GM21717 (cell line): ENCODE data around the gene FRMD3.
A peak's percentile ranks its signal among the peaks of the same experiment; 100 is the strongest.

Experiments
- ATAC-seq: cut with Tn5 transposase; IDR thresholded peaks from one replicate; pipeline ENCODE4 v1.9.1; 2021; ENCODE audit warnings: mild to moderate bottlenecking, moderate library complexity; ENCODE audit not compliant: unreplicated experiment

Gene FRMD3

DNA sequence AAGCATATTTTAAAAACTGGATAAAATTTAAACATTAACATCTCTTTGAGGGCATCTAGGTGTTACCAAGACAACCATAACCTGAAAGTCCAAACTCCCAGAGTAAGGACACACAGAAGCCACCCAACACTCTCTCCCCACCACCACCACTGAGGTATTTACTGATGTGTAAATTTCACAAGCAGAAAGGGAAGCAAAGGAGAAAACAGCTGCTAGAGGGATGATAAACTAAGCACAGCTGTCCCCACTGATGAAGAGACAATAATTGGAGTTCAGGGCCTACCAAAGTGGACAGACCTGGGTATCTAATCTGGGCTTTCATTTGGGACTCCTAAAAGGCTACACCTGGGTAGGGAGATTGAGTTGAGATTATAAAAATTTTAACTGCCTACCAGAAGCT lies 63.6 kb downstream of the FRMD3 start:
- ATAC-seq: no peak

DNA sequence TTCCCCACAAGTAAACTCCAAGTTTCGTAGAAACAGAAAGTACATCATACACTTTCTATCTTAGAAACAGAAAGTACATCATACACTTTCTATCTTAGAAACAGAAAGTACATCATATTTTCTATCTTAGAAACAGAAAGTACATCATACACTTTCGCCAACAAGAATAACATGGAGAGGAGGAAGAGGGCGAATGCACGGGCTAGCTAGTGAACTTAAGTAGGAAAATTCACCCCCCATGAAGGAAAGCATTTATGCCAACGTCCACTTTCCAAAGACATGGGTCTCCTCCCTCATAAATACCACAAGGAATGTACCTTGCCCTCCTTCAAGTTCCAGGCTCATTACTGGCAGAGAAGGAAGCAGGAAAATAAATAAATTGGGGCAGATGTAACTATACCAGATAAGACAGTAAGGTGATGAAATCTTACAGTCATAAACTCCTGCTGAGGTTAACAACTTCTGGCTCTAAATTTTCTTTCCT lies 64.7 kb downstream of the FRMD3 start:
- ATAC-seq: peak; percentile 87

DNA sequence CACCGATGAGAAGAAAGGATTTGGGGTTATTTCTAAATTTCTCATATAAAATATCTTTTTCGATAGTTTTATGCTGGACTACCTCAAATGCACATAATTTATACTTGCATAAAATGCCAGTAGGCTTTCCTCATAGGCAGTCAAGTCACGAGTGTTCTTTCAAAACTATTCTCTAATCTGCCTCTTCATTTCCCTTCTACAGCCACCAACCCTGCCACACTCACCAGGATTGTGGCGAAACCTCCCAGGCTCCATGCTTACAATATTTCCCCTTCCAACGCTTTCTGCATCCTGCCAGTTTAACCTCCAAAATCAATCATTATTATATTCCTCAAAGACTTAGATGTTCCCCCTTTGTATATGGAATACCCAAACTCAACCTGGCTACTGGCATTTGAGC lies 65.4 kb downstream of the FRMD3 start:
- no peak for ATAC-seq

DNA sequence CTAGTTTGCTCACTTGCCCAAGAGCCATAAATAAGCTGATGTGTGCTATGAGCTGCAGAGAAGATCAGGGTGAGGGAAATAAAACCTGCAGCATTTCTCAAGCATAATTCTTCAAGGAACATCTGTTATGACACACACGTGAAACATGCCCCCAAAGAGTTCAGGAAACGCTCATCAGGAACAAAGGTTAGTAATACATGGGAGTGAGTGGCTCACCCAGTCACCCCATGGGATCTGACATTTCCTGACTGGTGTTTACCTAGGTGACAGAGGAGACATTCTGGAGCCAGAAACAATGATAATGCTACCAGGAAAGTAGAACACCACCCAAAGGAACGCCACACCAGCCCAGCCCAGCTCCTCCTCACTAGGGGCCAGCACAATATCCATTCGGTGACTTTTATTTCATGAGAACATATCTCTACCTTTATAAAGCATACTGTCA lies 66.0 kb downstream of the FRMD3 start:
- no peak for ATAC-seq

DNA sequence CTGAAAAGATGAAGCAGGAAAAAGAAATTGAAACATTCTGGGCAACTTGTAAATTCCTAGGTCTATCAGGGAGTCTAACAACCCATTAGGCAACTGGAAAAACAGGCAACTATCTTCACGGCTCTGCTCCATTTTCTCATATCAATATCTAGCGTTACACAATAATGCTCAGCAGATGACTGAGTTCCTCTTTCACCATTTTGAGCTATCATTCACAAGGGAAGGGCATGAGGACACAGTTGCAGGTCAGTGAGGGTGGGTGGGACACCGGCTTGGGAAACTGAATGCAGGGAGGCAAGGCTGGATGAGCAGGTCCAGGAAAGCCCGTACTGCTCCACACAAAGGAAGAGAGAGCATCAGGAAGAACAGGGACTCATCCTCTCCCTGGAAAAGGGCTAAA lies 67.0 kb downstream of the FRMD3 start:
- ATAC-seq: no peak

DNA sequence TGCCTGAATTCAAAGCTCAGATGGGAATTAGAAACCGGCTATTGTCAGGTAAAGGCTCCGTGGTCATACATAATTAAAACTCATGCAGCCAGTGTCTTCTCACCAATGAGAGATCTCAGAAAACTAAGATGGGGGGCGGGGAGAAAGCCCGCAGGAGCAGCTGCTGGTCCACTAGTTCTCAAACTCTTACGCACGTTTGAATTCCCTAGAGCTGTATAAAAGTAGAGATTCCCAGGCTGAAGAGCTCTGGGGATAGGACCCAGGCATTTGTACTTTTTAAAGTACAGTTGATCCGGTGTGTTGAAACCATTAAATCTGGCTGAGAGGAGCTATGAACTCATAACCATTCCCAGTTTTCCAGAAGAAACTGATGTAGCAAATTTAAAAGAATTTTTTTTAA lies 68.5 kb downstream of the FRMD3 start:
- ATAC-seq: no peak

DNA sequence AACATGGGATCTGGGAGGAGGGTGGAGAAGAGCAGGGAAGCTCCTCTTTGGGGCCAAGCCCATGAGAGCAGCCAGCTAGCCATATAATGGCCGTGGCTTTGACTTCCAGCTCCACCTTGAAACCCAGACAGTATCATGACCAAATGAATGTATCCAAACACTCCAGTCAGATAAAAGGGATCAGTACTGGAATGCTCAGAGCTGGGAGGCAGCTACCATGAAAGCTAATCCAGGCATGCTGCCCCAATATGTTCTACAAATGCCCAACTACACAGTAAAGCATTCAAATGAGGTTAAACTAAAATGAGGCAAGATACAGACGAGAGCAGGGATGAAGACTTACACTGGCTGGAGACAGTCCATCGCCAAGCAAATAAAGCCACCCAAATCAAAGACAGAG lies 69.4 kb downstream of the FRMD3 start:
- ATAC-seq: no peak

DNA sequence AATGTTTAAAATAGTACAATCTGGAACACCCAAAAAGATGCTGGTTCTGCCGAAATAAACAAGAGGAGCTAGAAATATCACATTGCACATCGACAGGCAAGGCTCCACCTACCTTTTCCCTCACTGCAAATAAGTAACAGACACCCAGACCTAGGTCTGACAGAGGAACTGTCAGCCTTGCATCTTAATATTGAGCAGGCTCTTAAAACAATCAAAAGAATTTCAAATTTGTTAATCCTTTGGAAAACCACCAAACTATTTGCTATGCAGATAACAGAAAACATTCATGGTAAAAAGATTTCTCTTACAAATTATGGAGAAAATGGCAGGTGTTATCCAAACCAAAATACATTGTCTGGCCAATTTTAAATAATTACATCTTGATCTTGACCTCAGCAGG lies 71.3 kb downstream of the FRMD3 start:
- ATAC-seq: no peak

DNA sequence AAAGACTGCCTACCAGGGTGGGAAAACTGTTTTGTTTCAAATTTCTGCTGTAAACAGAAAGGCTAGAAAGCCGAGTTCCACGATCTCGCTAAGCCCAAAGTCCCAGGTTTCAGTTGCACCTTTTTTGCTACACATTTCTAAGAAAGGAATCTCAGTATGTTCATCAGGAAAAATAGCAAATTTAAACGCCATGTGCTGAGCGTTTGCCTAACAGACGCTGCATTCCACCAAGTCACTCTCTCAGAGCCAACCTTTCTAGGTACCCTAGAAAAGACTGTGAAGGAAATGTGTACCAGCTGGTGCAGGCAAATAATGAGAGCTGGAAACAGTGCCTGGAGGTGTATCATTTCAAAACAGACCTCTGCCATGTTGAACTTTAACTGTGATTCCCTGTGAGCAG lies 71.8 kb downstream of the FRMD3 start:
- ATAC-seq: no peak

DNA sequence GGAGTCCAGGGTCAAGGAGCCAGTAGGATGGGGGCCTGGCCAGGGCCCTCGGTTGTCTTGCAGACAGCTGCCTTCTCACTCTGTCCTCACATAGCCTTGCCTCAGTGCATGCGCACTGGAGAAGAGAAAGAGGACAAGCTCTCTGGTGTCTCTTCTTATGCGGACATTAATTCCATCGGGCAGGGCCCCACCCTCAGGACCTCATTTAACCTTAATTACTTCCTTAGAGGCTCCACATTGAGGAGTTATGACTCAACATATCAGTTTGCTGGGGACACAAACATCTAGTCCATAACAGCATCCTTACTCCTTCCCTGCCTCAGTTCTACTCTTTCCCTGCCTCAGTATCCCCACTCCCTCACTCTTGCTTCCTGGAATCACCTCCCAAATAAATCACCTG lies 78.4 kb downstream of the FRMD3 start:
- ATAC-seq: no peak

DNA sequence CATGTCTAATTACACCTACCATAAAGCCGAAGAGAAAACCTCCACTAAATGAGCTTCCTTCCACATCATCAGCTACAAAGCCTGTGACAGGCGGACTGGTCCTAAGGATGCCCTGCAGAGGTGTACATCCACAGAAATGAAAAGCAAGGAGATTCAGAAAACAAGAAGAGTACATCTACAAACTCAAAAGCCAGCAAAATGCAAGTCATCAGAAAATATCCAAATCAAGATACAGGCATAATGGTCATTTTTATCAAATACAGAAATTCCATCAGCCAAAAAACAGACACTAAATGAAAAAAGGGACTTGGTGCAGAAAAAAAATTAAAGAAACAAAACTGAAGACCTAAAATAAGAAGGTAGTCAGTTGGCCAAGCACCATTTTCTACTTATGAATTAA lies 79.7 kb downstream of the FRMD3 start:
- ATAC-seq: no peak

DNA sequence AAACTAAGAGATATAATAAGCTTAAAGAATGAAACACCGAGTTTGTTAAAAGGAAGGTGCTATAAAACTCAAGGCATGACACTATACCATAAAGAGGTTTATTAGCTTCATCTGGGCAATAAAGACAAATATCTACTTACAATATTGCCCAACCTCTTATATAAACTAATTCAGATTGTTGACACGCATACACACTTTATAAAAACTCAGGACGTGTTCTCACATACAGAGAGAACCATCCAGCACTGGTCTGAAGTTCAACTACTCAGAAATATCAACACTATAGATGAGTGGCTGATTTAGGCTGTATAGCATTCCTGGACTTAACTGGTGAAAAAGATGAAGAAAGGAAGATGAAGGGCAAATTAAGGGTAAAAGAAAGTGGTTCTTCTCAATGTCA lies 81.2 kb downstream of the FRMD3 start:
- ATAC-seq: no peak

DNA sequence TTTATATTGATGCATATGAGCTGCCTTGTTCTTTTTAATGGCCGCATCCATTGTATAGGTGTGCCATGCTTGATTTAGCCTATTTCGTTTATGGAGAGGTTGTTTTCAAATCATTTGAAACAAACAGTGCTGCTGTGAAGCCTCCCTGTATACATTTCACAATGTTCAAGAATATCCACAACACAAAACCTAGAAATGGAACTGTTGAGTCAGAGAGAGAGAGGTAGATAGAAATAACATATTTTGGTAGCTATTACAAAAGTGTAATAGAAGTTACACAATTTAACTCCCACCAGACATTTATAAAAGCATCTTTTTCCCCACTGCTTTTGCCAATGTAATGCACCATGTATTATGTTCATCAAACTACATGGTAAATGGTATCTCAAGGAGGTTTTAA lies 82.0 kb downstream of the FRMD3 start:
- no peak for ATAC-seq

DNA sequence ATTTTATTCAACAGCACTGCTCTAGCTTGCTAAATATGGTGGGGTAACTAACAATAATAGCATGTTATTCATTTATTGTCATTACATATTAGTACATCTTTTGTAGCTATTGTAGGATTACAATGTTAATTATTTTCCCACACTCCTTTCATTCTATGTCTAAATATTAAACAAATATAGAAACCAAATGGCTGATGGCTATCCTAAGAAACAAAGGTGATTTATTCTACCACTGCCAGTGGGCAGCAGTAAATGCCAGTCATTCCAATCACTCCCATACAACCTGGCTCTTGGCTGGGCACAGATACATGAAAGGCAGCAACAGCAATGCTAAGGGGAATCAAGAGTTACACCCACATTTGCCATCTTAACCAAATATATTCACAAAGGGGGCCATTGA lies 84.1 kb downstream of the FRMD3 start:
- no peak for ATAC-seq

DNA sequence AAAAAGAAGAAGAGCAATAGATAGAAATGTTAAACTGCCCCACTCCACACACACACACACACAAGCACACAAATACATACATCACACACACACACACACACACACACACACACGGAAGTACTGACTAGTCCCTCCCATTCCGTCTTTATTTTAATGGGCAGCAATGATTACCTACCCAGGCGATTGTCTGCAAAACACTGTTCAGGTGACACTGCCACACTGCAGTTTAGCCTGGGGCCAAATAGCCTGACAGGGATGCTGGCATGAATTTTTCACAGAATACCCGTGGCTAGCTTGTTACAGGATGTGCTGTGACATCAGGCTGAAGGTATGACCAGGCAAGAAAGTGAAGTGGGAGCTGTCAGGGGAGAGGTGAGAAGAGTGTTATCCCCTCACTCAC lies 86.9 kb downstream of the FRMD3 start:
- ATAC-seq: no peak

DNA sequence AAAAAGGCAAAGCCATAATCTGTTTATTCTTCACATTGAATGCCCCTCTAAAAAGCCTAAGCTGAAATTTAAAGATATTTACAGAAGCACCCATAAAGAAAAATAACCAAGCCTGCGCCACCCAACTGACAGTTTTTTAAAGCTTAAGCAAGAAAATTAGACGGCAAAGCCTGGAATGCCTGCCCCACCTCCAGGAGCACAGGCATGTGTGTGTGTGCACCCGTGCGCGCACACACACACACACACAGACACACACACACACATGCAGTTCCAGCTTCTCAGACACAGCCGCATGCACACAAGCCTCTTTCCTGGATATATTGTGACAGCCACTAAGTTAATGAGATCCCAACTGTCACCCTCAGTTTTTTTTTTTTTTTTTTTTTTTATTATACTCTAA lies 88.2 kb downstream of the FRMD3 start:
- no peak for ATAC-seq

DNA sequence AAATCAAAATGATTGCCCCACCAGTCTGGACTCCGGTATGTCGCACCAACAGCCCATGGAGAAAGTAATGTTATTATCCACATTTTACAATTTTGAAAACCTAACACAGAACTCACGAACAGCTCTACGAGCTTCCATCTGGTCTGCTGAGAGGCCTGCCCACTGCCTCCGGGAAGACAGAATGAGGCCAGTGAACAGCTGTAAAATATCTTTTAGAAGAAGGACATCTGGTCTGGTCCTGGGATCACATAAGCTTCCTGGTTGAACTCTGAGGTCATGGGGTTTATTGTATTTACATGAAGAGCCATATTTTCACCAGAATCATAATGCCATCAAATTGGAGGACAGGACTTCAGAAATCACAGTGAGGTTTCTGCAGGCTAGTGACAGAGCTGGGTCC lies 89.0 kb downstream of the FRMD3 start:
- ATAC-seq: no peak

DNA sequence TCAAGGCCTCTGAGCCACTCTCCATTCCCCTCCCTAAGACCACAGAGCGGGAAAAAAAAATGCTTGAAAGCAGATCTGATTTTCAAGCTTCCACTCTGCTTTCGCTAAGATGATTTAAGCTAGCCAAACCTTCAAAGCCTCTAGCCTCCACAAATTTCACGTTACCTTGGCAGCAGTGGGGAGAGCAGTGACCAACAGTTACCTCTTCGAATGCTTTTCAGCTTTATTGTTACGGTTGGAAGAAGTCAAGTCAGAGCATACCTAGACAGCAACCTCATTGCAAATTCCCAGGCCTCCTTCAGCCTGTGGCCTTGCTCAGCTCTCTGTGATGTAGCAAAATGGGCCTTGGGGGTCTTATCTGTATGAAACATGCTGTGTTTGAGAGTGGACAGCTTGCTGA lies 89.6 kb downstream of the FRMD3 start:
- ATAC-seq: no peak

DNA sequence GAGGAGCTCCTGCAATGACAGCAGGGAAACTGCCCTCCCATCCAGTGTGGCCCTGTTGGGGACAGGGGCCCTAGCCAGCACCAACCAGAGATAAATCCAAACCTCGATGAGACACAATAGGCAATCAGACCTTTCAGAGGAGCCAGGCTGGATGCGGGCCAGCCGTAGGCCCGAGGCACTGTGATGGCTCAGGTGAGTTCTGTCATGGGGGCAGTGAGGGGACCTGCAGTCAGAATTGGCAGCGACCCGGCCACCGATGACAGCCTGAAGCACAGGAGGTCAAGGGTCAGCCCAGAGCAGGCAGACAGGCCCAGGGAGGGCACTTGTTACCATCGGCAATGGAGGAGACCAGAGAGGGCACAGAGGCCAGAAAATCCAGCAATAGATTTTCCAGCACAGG lies 90.8 kb downstream of the FRMD3 start:
- ATAC-seq: no peak

DNA sequence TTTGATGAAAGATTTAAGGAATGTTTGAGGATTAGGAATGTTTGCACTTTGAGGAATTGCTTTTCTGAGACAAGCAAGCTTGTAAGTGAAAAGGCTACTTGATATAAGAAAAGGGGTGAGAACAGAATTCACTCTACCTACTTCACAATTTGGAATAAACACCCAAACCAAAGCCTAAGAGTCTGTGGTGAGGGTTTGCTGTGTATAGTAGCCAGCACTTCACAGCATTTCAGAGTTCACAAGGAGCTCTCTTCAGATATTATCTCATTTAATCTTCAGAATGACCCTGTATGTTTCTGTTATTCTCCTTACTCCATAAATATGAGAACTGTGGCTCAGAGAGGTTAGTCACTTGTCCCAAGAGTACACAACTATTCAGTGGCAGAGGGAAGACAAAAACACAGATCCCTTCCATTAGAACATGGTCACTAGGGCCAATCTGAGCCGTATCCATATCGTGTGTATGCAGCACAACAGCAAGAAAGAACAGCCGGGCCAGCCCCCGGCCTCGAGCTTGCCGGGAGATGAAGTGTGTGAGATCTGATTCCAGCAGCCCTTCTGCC lies 92.4 kb downstream of the FRMD3 start:
- ATAC-seq: no peak

DNA sequence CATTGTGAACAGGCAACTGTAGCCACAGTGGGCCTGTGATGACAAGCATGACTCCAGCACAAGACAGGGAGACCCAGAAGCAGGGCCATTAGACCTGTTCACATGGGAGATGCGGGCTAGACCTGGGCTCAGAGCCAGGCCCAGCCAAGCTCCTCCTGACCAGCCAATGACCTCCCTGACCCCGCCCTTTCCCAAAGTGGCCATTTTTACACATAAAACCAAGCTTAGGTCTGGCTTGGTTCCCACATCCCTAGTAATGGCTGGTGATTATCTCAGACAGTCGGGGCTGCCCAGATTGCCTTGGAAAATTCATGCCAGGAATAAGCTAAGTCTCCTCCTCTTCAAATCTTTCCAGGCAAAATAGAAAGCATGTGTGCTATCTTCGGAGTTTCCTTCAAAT lies 94.1 kb downstream of the FRMD3 start:
- ATAC-seq: no peak

DNA sequence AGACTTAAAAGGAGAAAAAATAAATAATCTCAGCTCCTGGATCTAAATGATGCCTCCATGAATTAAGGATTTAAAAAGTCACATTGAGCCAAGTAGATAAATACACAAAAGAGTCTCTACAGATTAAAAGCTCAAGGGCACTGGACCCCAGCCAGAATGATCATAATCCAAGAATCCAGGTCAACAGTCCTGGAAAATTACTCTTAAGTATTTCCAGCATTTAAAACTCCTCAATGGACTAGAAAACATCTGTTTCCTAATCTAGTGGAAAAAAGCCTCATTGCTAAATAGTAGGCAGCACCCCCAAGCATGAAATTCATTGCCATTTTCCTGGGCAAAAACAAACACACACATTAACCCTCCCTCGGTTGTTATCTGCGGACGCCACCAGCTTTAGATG lies 96.8 kb downstream of the FRMD3 start:
- no peak for ATAC-seq

DNA sequence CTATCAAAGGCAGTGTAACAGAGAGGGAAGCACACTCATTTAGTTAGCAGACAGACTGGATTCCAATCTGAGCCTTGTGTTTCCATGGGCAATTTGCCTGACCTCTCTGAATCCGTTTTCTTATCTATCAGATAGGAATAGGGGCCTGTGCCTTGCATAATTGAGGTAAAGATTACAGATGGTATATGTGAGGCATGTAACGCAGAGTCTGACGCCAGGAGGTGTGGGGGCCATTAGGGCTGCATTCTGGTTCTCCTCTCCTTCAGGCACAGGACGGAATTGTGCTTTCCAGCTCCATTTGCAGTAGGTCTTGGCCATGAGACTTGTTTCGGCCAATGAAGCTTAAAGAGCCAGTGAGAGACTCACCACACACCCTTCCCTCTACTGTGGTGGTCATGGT lies 97.6 kb downstream of the FRMD3 start:
- ATAC-seq: no peak

DNA sequence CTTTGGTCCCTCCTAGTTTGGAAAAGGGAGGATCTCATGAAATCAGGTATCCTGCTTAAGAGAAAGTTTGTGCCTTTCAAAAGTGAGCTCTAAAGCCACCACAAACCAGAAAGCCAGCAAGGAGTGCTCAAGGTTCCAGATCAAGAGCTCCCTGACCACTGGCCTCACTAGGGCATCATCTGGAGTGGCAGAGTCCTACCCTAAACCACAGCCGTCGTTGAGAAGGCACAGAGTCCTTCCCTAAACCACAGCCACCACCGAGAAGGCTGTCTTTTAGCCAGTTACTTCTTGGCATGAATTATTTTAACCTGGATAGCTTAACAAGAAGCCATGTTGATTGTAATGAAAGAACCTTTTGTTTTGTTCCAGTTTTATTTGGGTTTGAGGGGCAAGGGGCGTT lies 102.9 kb downstream of the FRMD3 start:
- no peak for ATAC-seq
